A673 (cell line): ENCODE results near the gene ZNF460. TPM values are rescaled to one million over a fixed set of nuclear protein-coding genes. Genes with fewer than 3 reads are reported as not detected.
A peak's percentile ranks its signal among the peaks of the same experiment; 100 is the strongest.

Experiments
- BruUV-seq: library from RNA; stranded (reverse); fragments of 400-500 nt; replicated peaks from 2 replicates; lab custom pipeline; 2021; lab: Mats Ljungman, UMichigan
- CTCF ChIA-PET: fragments of 300-600 bp; sonication (Branson Sonifier 250); formaldehyde crosslinking; loops from one replicate; lab custom pipeline; 2022; ENCODE audit warnings: antibody characterized with exemption; lab: Charles Lee
- POLR2A ChIA-PET: fragments of 300-600 bp; sonication (Branson Sonifier 250); formaldehyde crosslinking; loops from one replicate; lab custom pipeline; 2022; ENCODE audit warnings: antibody characterized with exemption; ENCODE audit not compliant: low non-redundant PET; lab: Charles Lee
- DNase-seq: peaks from one replicate; pipeline ENCODE4 v3.0.0-alpha.2; 2015; ENCODE audit warnings: low spot score
- H3K27ac ChIP-seq: fragments of 200-600 bp; sonication (generic); 2 replicates; pipeline ENCODE4 v1.5.1; 2016; ENCODE audit warnings: mixed run types, low read depth, mild to moderate bottlenecking, mixed read lengths, antibody characterized with exemption, low read length; ENCODE audit not compliant: poor library complexity, severe bottlenecking
- H3K27me3 ChIP-seq: fragments of 200-600 bp; sonication (generic); replicated peaks from 2 replicates; pipeline ENCODE4 v1.6.1; 2017; ENCODE audit warnings: mixed run types, low read depth, mild to moderate bottlenecking, mixed read lengths, antibody characterized with exemption, low read length; ENCODE audit not compliant: insufficient read depth, poor library complexity
- H3K36me3 ChIP-seq: fragments of 200-600 bp; sonication (generic); 2 replicates; pipeline ENCODE4 v1.6.1; 2016; ENCODE audit warnings: mixed run types, mild to moderate bottlenecking, mixed read lengths, antibody characterized with exemption, low read length; ENCODE audit not compliant: insufficient read depth, poor library complexity, severe bottlenecking
- H3K4me1 ChIP-seq: fragments of 200-600 bp; sonication (generic); 2 replicates; pipeline ENCODE4 v1.6.1; 2017; ENCODE audit warnings: mixed run types, mild to moderate bottlenecking, mixed read lengths, antibody characterized with exemption, low read length; ENCODE audit not compliant: insufficient read depth, poor library complexity, severe bottlenecking
- H3K4me3 ChIP-seq: fragments of 200-600 bp; sonication (generic); 2 replicates; pipeline ENCODE4 v1.5.1; 2016; ENCODE audit warnings: low read depth, mixed run types, mild to moderate bottlenecking, mixed read lengths, low read length; ENCODE audit not compliant: poor library complexity, severe bottlenecking
- H3K9me3 ChIP-seq: fragments of 200-600 bp; sonication (generic); 2 replicates; pipeline ENCODE4 v1.6.1; 2016; ENCODE audit warnings: mixed run types, low read depth, mild to moderate bottlenecking, mixed read lengths, antibody characterized with exemption, low read length; ENCODE audit not compliant: poor library complexity, severe bottlenecking
- EZH2 ChIP-seq: fragments of 200-600 bp; sonication (generic); IDR thresholded peaks from 2 replicates; pipeline ENCODE4 v1.6.1; 2017; ENCODE audit warnings: borderline replicate concordance, low read depth, mild to moderate bottlenecking, mixed read lengths, antibody characterized with exemption, low read length; ENCODE audit not compliant: poor library complexity, severe bottlenecking
- intact Hi-C: fragments of 100-400 bp; cut with micrococcal nuclease; formaldehyde crosslinking; loops from one replicate; pipeline ENCODE4 v1.10.0; 2022; ENCODE audit not compliant: unreplicated experiment
- total RNA-seq: library from RNA; stranded (reverse); gene quantifications from 2 replicates; pipeline ENCODE4 v1.2.3, GENCODE V29; 2021
- TF ChIP-seq, protein P1 (sequence below): fragments of 300-800, 200-600 bp; sonication (generic); conservative IDR thresholded peaks from 2 replicates; pipeline ENCODE4 v1.5.1; 2017; ENCODE audit warnings: low read depth, mild to moderate bottlenecking, antibody characterized with exemption, low read length, moderate library complexity, mixed read lengths

Gene ZNF460
- total RNA-seq, 1 experiment from 2014 or later: 58.4 TPM

DNA sequence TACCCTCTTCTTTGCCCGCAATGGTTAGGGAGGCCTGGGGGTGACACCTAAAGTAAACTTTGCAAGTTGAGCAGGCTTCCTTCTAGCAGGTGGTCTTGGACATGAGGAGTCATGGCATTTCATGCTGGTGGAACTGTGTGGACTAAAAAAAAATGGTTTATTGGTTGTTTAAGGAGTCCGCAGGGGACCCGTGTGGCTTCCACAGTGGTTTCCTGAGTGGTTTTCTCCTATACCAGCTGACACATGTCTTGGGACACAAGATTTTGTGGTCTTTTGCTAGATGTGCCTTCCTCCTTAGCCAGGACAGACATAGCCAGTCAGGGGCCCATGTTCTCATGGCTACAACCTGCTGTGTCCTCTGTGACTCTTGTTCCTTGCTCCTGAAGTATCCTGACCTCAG is 41.5 kb downstream of the ZNF460 start:
- no peak for DNase-seq
- Histone ChIP-seq H3K4me1 (no peaks in the 10 kb centered on the region), H3K27me3 (peaks cover 17% of the 10 kb centered on the region), H3K9me3 (no peaks in the 10 kb centered on the region), H3K27ac (no peak overlapping the region), H3K36me3 (peaks cover 25% of the 10 kb centered on the region), H3K4me3 (peak overlapping the region; percentile 93)
- TF ChIP-seq EZH2: no peak
- TF ChIP-seq, protein P1, sequence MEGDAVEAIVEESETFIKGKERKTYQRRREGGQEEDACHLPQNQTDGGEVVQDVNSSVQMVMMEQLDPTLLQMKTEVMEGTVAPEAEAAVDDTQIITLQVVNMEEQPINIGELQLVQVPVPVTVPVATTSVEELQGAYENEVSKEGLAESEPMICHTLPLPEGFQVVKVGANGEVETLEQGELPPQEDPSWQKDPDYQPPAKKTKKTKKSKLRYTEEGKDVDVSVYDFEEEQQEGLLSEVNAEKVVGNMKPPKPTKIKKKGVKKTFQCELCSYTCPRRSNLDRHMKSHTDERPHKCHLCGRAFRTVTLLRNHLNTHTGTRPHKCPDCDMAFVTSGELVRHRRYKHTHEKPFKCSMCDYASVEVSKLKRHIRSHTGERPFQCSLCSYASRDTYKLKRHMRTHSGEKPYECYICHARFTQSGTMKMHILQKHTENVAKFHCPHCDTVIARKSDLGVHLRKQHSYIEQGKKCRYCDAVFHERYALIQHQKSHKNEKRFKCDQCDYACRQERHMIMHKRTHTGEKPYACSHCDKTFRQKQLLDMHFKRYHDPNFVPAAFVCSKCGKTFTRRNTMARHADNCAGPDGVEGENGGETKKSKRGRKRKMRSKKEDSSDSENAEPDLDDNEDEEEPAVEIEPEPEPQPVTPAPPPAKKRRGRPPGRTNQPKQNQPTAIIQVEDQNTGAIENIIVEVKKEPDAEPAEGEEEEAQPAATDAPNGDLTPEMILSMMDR: no peak
- CTCF ChIA-PET: no interaction called here
- no TSS peak for BruUV-seq
- POLR2A ChIA-PET: no interaction called here
- intact Hi-C loops: no loop called here

DNA sequence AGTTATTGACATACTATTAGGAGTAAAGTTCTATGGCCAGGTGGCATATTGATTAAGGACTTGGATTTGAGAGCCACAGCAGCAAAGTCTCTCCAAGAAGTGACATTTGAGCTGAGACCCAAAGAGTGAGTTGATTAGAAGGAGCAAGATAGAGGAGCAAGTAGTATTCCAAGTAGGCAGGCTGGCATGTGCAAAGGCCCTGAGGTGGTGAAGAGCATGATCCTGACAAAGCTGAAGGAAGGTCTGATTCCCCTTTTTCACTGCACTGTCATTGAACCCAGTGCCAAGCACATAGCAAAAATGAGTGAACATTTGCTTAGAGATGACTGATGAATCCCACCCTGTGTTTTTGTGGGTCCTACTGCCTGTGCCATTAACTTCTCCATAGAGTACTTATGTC is 44.7 kb downstream of the ZNF460 start:
- Histone ChIP-seq H3K9me3 (no peaks in the 10 kb centered on the region), H3K27ac (no peak overlapping the region), H3K4me1 (no peaks in the 10 kb centered on the region), H3K36me3 (peaks cover 53% of the 10 kb centered on the region), H3K27me3 (no peaks in the 10 kb centered on the region), H3K4me3 (no peak overlapping the region)
- TF ChIP-seq, protein P1: no peak
- no peak for TF ChIP-seq EZH2
- POLR2A ChIA-PET: no interaction called here
- intact Hi-C loops: no loop called here
- CTCF ChIA-PET: no interaction called here
- no TSS peak for BruUV-seq
- no peak for DNase-seq

DNA sequence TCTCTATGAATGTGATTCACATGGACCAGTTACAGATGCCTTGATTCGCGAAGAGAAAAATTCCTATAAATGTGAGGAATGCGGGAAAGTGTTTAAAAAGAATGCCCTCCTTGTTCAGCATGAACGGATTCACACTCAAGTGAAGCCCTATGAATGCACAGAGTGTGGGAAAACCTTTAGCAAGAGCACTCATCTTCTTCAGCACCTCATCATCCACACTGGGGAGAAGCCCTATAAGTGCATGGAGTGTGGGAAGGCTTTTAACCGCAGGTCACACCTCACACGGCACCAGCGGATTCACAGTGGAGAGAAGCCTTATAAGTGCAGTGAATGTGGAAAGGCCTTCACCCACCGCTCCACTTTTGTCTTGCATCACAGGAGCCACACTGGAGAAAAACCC is 47.7 kb downstream of the ZNF460 start:
- H3K27ac ChIP-seq: no peak overlapping the region
- DNase-seq: no peak
- no TSS peak for BruUV-seq
- H3K27me3 ChIP-seq: no peaks in the 10 kb centered on the region
- no peaks in the 10 kb centered on the region for H3K9me3 ChIP-seq
- intact Hi-C loops: no loop called here
- CTCF ChIA-PET: no interaction called here
- TF ChIP-seq, protein P1: no peak
- TF ChIP-seq EZH2: no peak
- H3K4me3 ChIP-seq: no peak overlapping the region
- H3K4me1 ChIP-seq: no peaks in the 10 kb centered on the region
- POLR2A ChIA-PET: no interaction called here
- H3K36me3 ChIP-seq: peaks cover 57% of the 10 kb centered on the region
